ENCODE results near the gene SEPHS2. TPM values are rescaled to one million over a fixed set of nuclear protein-coding genes. Genes with fewer than 3 reads are reported as not detected.

Gene SEPHS2
- total and polyA plus RNA-seq, 2 donors from 2014 or later: 82.3 to 137 TPM

DNA sequence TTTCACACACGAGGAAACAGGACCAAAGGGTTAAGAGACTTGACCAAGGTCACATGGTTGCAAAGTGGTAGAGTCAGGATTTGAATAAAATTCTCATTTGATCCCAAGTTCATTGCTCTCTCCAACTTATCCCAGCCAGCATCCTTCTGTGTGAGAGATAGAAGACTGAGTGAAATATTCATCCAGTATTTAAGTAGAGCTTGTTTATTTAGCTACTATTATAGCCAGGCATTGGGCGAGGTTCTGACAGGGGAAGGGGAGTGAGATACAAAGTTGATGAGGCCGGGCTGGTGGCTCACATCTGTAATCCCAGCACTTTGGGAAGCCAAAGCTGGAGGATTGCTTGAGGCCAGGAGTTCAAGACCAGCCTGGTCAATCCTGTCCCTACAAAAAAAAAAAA, 31.3 kb upstream of the SEPHS2 start:
- no peak overlapping the region for H3K4me3 ChIP-seq (ENCODE audit: low read length in 3 of 3)
- TF ChIP-seq, protein P1, sequence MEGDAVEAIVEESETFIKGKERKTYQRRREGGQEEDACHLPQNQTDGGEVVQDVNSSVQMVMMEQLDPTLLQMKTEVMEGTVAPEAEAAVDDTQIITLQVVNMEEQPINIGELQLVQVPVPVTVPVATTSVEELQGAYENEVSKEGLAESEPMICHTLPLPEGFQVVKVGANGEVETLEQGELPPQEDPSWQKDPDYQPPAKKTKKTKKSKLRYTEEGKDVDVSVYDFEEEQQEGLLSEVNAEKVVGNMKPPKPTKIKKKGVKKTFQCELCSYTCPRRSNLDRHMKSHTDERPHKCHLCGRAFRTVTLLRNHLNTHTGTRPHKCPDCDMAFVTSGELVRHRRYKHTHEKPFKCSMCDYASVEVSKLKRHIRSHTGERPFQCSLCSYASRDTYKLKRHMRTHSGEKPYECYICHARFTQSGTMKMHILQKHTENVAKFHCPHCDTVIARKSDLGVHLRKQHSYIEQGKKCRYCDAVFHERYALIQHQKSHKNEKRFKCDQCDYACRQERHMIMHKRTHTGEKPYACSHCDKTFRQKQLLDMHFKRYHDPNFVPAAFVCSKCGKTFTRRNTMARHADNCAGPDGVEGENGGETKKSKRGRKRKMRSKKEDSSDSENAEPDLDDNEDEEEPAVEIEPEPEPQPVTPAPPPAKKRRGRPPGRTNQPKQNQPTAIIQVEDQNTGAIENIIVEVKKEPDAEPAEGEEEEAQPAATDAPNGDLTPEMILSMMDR (IDR thresholded peaks at IDR 0.05; ENCODE audit: borderline replicate concordance, extremely low read depth, insufficient read depth): no peak
- no peaks in the 10 kb centered on the region for H3K27me3 ChIP-seq (ENCODE audit: control insufficient read depth, insufficient read depth, low read length)
- FAIRE-seq (no peak), DNase-seq (no peak)
- no peak overlapping the region for H3K27ac ChIP-seq (ENCODE audit: low read depth in 2 of 2, low read length in 2 of 2)
- H3K36me3 ChIP-seq (ENCODE audit: control insufficient read depth in 2 of 3, insufficient read depth in 3 of 3, low read length in 3 of 3): no peaks in the 10 kb centered on the region
- intact Hi-C loops (cut with DNase I): no loop called here
- H3K9ac ChIP-seq (ENCODE audit: low read length in 3 of 3): no peak overlapping the region
- H3K4me1 ChIP-seq (ENCODE audit: control insufficient read depth in 2 of 3, insufficient read depth in 2 of 3, low read depth in 1 of 3, low read length in 3 of 3): no peaks in the 10 kb centered on the region
- H3K9me3 ChIP-seq (ENCODE audit: control insufficient read depth in 2 of 3, insufficient read depth in 1 of 3, low read length in 3 of 3): no peaks in the 10 kb centered on the region

DNA sequence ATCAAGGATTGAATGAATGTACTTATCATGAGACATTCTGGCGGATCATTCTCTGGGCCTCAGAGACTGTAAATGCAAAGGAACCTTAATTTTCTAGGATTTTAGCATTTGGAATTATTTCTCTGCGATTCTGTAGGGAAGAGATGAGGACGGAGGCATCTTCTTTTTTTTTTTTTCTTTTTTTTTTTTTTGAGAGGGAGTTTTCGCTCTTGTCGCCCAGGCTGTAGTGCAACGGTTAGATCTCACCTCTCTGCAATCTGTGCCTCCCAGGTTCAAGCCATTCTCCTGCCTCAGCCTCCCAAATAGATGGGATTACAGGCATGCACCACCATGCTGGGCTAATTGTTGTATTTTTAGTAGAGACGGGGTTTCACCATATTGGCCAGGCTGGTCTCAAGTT, 29.0 kb upstream of the SEPHS2 start:
- Histone ChIP-seq H3K27me3 (ENCODE audit: control insufficient read depth, insufficient read depth, low read length) (no peaks in the 10 kb centered on the region), H3K36me3 (ENCODE audit: control insufficient read depth in 2 of 3, insufficient read depth in 3 of 3, low read length in 3 of 3) (no peaks in the 10 kb centered on the region), H3K4me1 (ENCODE audit: control insufficient read depth in 2 of 3, insufficient read depth in 2 of 3, low read depth in 1 of 3, low read length in 3 of 3) (no peaks in the 10 kb centered on the region), H3K9ac (ENCODE audit: low read length in 3 of 3) (no peak overlapping the region), H3K4me3 (ENCODE audit: low read length in 3 of 3) (no peak overlapping the region), H3K27ac (ENCODE audit: low read depth in 2 of 2, low read length in 2 of 2) (no peak overlapping the region), H3K9me3 (ENCODE audit: control insufficient read depth in 2 of 3, insufficient read depth in 1 of 3, low read length in 3 of 3) (no peaks in the 10 kb centered on the region)
- no peak for FAIRE-seq
- TF ChIP-seq, protein P1 (IDR thresholded peaks at IDR 0.05; ENCODE audit: borderline replicate concordance, extremely low read depth, insufficient read depth): no peak
- DNase-seq: no peak
- intact Hi-C loops (cut with DNase I): no loop called here

DNA sequence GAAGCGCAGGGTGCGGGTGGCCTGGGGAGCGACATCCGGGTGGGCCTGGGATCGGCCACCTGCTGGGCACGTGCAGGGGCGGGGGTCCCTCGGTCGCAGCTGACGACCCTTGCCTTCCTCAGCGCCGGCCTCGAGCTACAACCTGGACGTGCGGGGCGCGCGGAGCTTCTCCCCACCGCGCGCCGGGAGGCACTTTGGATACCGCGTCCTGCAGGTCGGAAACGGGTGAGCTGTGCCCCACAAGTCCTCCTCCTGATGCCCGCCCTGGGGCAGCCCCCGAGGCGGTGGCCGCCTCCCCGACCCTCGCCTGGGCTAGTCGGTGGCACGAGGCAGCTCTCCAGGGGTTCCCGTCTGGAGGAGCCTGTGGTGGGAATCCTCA, 28.4 kb upstream of the SEPHS2 start:
- TF ChIP-seq, protein P1 (IDR thresholded peaks at IDR 0.05; ENCODE audit: borderline replicate concordance, extremely low read depth, insufficient read depth): no peak
- H3K4me1 ChIP-seq (ENCODE audit: control insufficient read depth in 2 of 3, insufficient read depth in 2 of 3, low read depth in 1 of 3, low read length in 3 of 3): no peaks in the 10 kb centered on the region
- H3K4me3 ChIP-seq (ENCODE audit: low read length in 3 of 3): no peak overlapping the region
- no peak for FAIRE-seq
- H3K27me3 ChIP-seq (ENCODE audit: control insufficient read depth, insufficient read depth, low read length): no peaks in the 10 kb centered on the region
- no peak overlapping the region for H3K9ac ChIP-seq (ENCODE audit: low read length in 3 of 3)
- no peaks in the 10 kb centered on the region for H3K9me3 ChIP-seq (ENCODE audit: control insufficient read depth in 2 of 3, insufficient read depth in 1 of 3, low read length in 3 of 3)
- H3K36me3 ChIP-seq (ENCODE audit: control insufficient read depth in 2 of 3, insufficient read depth in 3 of 3, low read length in 3 of 3): no peaks in the 10 kb centered on the region
- intact Hi-C loops (cut with DNase I): no loop called here
- no peak overlapping the region for H3K27ac ChIP-seq (ENCODE audit: low read depth in 2 of 2, low read length in 2 of 2)
- peak in 1 of 5 donors; percentile 68 for DNase-seq

All from kidney (tissue), 14 donors.